K562 (cell line): Measurements from ENCODE around the gene BOLA2. TPM values are rescaled to one million over a fixed set of nuclear protein-coding genes. Genes with fewer than 3 reads are reported as not detected.
"Not testable (repeated sequence)": the region's sequence is repeated elsewhere in the genome, so short reads cannot be mapped to it uniquely, and the experiment has no call there.

Source experiments
- ATAC-seq: fragments of 200-7000 bp; cut with Tn5 transposase; 3 replicates; pipeline ENCODE4 v1.9.1; 2020; ENCODE audit warnings: moderate library complexity
- Bru-seq: library from RNA; stranded (reverse); fragments of 400-500 nt; gene quantifications from one replicate; lab custom pipeline; 2021; lab: Mats Ljungman, UMichigan
- BruChase-seq, 2 experiments: library from RNA; stranded (reverse); fragments of 400-500 nt; gene quantifications; one replicate each; lab custom pipeline; 2021; lab: Mats Ljungman, UMichigan
- BruUV-seq: library from RNA; stranded (reverse); fragments of 400-500 nt; replicated peaks from 2 replicates; lab custom pipeline; 2021; lab: Mats Ljungman, UMichigan
- CTCF ChIA-PET: fragments of 300-600 bp; formaldehyde crosslinking; extraction: SDS; loops from one replicate; lab custom pipeline; 2021; ENCODE audit warnings: low intra/inter-chr PET ratio; lab: Yijun Ruan, JAX
- POLR2A ChIA-PET: fragments of 300-600, 350-650 bp; sonication (Branson Sonifier 250); formaldehyde crosslinking; extraction: SDS; loops from one replicate; lab custom pipeline; 2021; ENCODE audit warnings: antibody characterized with exemption, inconsistent platforms; lab: Yijun Ruan, JAX
- DNase-seq, 4 experiments: peaks; one replicate each; pipeline versions ENCODE4 v3.0.0 to v3.0.0-alpha.2; 2011 to 2018; ENCODE audit warnings: low spot score in 3 of 4, mixed read lengths in 3 of 4; ENCODE audit errors: extremely low read depth in 1 of 4
- FAIRE-seq: peaks from 2 replicates; lab custom pipeline; 2011; peaks lifted over from hg19 to GRCh38; lab: Jason Lieb, UNC
- H2AFZ ChIP-seq: 2 replicates; pipeline ENCODE4 v1.6.0; 2011; ENCODE audit warnings: low read depth, low read length, control low read depth, inconsistent platforms
- H3K27ac ChIP-seq: fragments of 200-600 bp; 3 replicates; pipeline ENCODE4 v1.8.0; 2011; ENCODE audit warnings: low read depth, mild to moderate bottlenecking, control low read depth, inconsistent platforms, low read length, moderate library complexity, mixed read lengths; ENCODE audit errors: extremely low read depth
- H3K27me3 ChIP-seq, 2 experiments: fragments of 300-600 bp in 1 of 2; 2 replicates in 1 of 2; 3 replicates in 1 of 2; pipeline versions ENCODE4 v1.6.0 to v1.8.0; 2011; ENCODE audit warnings: inconsistent platforms in 2 of 2, low read length in 2 of 2, mild to moderate bottlenecking in 1 of 2, mixed read lengths in 1 of 2, moderate library complexity in 1 of 2; ENCODE audit not compliant: control insufficient read depth in 2 of 2, insufficient read depth in 2 of 2
- H3K36me3 ChIP-seq: fragments of 300-600 bp; 3 replicates; pipeline ENCODE4 v1.8.0; 2011; ENCODE audit warnings: mild to moderate bottlenecking, low read length, inconsistent platforms; ENCODE audit not compliant: control insufficient read depth, insufficient read depth
- H3K4me1 ChIP-seq, 2 experiments: fragments of 200-600 bp in 1 of 2; replicated peaks in 1 of 2; 2 replicates in 1 of 2; 3 replicates in 1 of 2; pipeline versions ENCODE4 v1.5.1 to v1.8.0; 2011; ENCODE audit warnings: inconsistent platforms in 2 of 2, low read length in 2 of 2, mild to moderate bottlenecking in 1 of 2, mixed read lengths in 1 of 2, moderate library complexity in 1 of 2; ENCODE audit not compliant: control insufficient read depth in 2 of 2, insufficient read depth in 2 of 2
- H3K4me2 ChIP-seq: 2 replicates; pipeline ENCODE4 v1.6.1; 2011; ENCODE audit warnings: low read length, control low read depth, inconsistent platforms, mixed read lengths; ENCODE audit not compliant: insufficient read depth
- H3K4me3 ChIP-seq: fragments of 200-600 bp; sonication (generic), shearing (Covaris generic); 2 replicates; pipeline ENCODE4 v1.5.1; 2016; ENCODE audit warnings: control low read depth, inconsistent platforms
- H3K79me2 ChIP-seq: fragments of 200-600 bp; 3 replicates; pipeline ENCODE4 v1.8.0; 2011; ENCODE audit warnings: low read length, inconsistent platforms; ENCODE audit not compliant: control insufficient read depth, insufficient read depth
- H3K9ac ChIP-seq, 2 experiments: 2 replicates each; pipeline versions ENCODE4 v1.6.0 to v1.6.1; 2011; ENCODE audit warnings: low read depth in 2 of 2, low read length in 2 of 2, control low read depth in 1 of 2, inconsistent platforms in 1 of 2, mild to moderate bottlenecking in 1 of 2, mixed read lengths in 1 of 2; ENCODE audit not compliant: insufficient read depth in 1 of 2
- H3K9me1 ChIP-seq: one replicate; pipeline ENCODE4 v1.6.0; 2011; ENCODE audit warnings: inconsistent platforms, mild to moderate bottlenecking, low read length, moderate library complexity; ENCODE audit not compliant: control insufficient read depth, insufficient read depth
- H3K9me3 ChIP-seq: replicated peaks from 2 replicates; pipeline ENCODE4 v1.5.1; 2011; ENCODE audit warnings: low read depth, low read length, inconsistent platforms; ENCODE audit not compliant: control insufficient read depth, insufficient read depth
- H4K20me1 ChIP-seq: replicated peaks from 2 replicates; pipeline ENCODE4 v1.6.1; 2011; ENCODE audit warnings: low read length, inconsistent platforms, mixed read lengths; ENCODE audit not compliant: control insufficient read depth, insufficient read depth
- WGBS: fragments of 100-300 bp; shearing (Covaris generic); methylation state at CpG from one replicate; pipeline ENCODE4 v1.1.6; 2016; ENCODE audit warnings: low coverage, mixed read lengths; ENCODE audit not compliant: insufficient coverage; ENCODE audit errors: missing lambda C conversion rate; 5-methylcytosine and 5-hydroxymethylcytosine counted together
- in situ Hi-C: fragments of 300-500 bp; cut with MboI; formaldehyde crosslinking; loops from 4 replicates; pipeline ENCODE4 v1.15.0; 2018; ENCODE audit warnings: inconsistent platforms, mixed read lengths
- intact Hi-C: fragments of 100-400 bp; cut with micrococcal nuclease; formaldehyde crosslinking; loops from 2 replicates; pipeline ENCODE4 v1.14.2; 2022
- long read RNA-seq, 3 experiments: library from polyadenylated mRNA in 2 of 3; library from RNA in 1 of 3; unstranded in 2 of 3; stranded (forward) in 1 of 3; transcript quantifications; one replicate each; pipeline ENCODE4 v2.0.0, GENCODE V29; 2019 to 2022
- polyA minus RNA-seq, 3 experiments: library from RNA; depleted of rRNA, polyadenylated mRNA; stranded (reverse); fragments of >200 nt; gene quantifications; 2 replicates each; pipeline ENCODE4 v1.2.3, GENCODE V29; 2011
- polyA plus RNA-seq, 8 experiments: library from polyadenylated mRNA; depleted of rRNA in 4 of 8; stranded (reverse) in 5 of 8; unstranded in 3 of 8; fragments of >200 nt; fragmentation: Nextera tagmentation in 2 of 8; fragmentation: Illumina TruSeq in 1 of 8; extraction: Ambion mirVana in 2 of 8; extraction: Trizol in 1 of 8; gene quantifications; 2 replicates each; pipeline versions ENCODE4 v1.2.1 to v1.2.3, GENCODE V29; 2011 to 2014; ENCODE audit warnings: inconsistent platforms in 1 of 8, missing spikeins in 1 of 8
- total RNA-seq, 7 experiments: library from RNA; depleted of rRNA in 6 of 7; stranded (reverse); fragments of >200 nt in 6 of 7; fragmentation: Illumina TruSeq in 2 of 7; extraction: Trizol in 2 of 7; gene quantifications; 2 replicates each; pipeline versions ENCODE4 v1.2.1 to v1.2.3, GENCODE V29; 2011 to 2021; ENCODE audit warnings: low replicate concordance in 1 of 7

Gene BOLA2
- 30.8 and 84.3 TPM in 2 replicates for total RNA-seq (2011; cell fraction: chromatin; rRNA removed; ENCODE audit: low replicate concordance)
- 12.7 and 18.0 TPM in 2 replicates for total RNA-seq (2011; cell fraction: nucleolus; rRNA removed)
- total RNA-seq (2011; cell fraction: nucleoplasm; rRNA removed) = 35.3 and 40.5 TPM in 2 replicates
- total RNA-seq (2014; rRNA removed) (93.0 and 115 TPM in 2 replicates), total RNA-seq (2014; rRNA removed; fragmentation: Illumina TruSeq; extraction: Trizol) (7.5 and 12.4 TPM in 2 replicates), total RNA-seq (2015; rRNA removed; fragmentation: Illumina TruSeq; extraction: Trizol) (24.6 and 27.6 TPM in 2 replicates), total RNA-seq (2021) (6.3 and 10.4 TPM in 2 replicates), polyA plus RNA-seq (2011; rRNA removed) (16.5 and 17.8 TPM in 2 replicates), polyA plus RNA-seq (2014; fragmentation: Illumina TruSeq; extraction: Trizol) (22.9 and 27.9 TPM in 2 replicates), polyA plus RNA-seq (2014; fragmentation: Nextera tagmentation; extraction: Ambion mirVana) (10 to 100 TPM; 26.8 to 35.3 TPM), polyA plus RNA-seq (2014; rRNA removed) (84.5 and 91.9 TPM in 2 replicates), polyA minus RNA-seq (2011; rRNA and poly(A)+ RNA removed) (6.0 and 8.8 TPM in 2 replicates), Bru-seq, nascent RNA (percentile 30 among the genes with signal in this experiment), BruChase-seq, experiment 1, labeled RNA remaining after a 2-hour chase (percentile 16 among the genes with signal in this experiment), BruChase-seq, experiment 2, labeled RNA remaining after a 6-hour chase (not detected)
- 39.2 and 58.8 TPM in 2 replicates for polyA plus RNA-seq (2011; cell fraction: cytosol; rRNA removed)
- 9.5 and 14.0 TPM in 2 replicates for polyA plus RNA-seq (2011; cell fraction: nucleus; rRNA removed)
- 31.3 and 41.4 TPM in 2 replicates for polyA plus RNA-seq (2012)
- 1.0 and 2.6 TPM in 2 replicates for polyA minus RNA-seq (2011; cell fraction: cytosol; rRNA and poly(A)+ RNA removed)
- polyA minus RNA-seq (2011; cell fraction: nucleus; rRNA and poly(A)+ RNA removed) = 7.5 and 9.6 TPM in 2 replicates
- long read RNA-seq, experiment 1, transcript BOLA2-201 (3 exons, 1,012 nt) = major isoform, 89 of 132 reads
- long read RNA-seq, experiment 1, partial matches to known transcripts = 37 of 132 reads
- long read RNA-seq, experiment 1, other reads (novel, unspliced or antisense) = 6 of 132 reads
- long read RNA-seq, experiment 2, transcript BOLA2-201 (3 exons, 1,012 nt) = major isoform, 92 of 98 reads
- long read RNA-seq, experiment 2, partial matches to known transcripts = 1 of 98 reads
- long read RNA-seq, experiment 2, other reads (novel, unspliced or antisense) = 5 of 98 reads
- long read RNA-seq, experiment 3, transcript BOLA2-201 (3 exons, 1,012 nt) = major isoform, 106 of 111 reads
- long read RNA-seq, experiment 3, partial matches to known transcripts = 0 of 111 reads
- long read RNA-seq, experiment 3, other reads (novel, unspliced or antisense) = 5 of 111 reads

DNA sequence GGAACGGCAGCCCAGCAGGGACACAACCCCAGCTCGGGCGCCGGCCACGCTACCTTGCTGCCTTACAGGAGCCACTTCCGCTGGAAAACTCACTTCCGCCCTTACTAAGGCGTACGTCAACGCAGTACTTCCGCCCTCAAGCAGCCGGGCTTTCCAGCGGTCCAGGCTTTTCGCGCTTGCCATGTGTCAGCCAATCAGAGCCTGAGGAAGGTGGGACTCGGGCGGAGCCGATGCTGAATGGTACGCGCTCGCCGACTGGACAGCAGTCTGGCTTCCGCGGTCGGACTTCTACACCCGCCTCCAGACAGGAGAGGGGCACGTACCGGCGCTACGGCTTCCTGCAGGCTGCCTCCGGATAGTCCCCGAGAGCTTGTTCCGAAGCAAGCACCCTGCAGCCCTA is at the start of gene BOLA2, which contains the start of gene SLX1B:
Gene BOLA2 (minus strand): TSS at position 83 of the 400 bp plus-strand sequence. CDS start 98 bp downstream, outside the sequence.
Gene SLX1B (plus strand): TSS at position 265 of the 400 bp plus-strand sequence.
- H3K9ac ChIP-seq, H3K79me2 ChIP-seq, H3K9me1 ChIP-seq, H2AFZ ChIP-seq, intact Hi-C loops, H3K4me1 ChIP-seq, H3K9me3 ChIP-seq, DNase-seq, BruUV-seq, H3K36me3 ChIP-seq, POLR2A ChIA-PET, H3K4me2 ChIP-seq, H3K27ac ChIP-seq, H3K27me3 ChIP-seq, H3K4me3 ChIP-seq, CTCF ChIA-PET, H4K20me1 ChIP-seq: not testable (repeated sequence)
- ATAC-seq (peak; percentile 97), FAIRE-seq (peak; percentile 100)
- WGBS = no CpG with 5 or more reads among the region's 33 CpGs
- in situ Hi-C loops = loop anchor here (5.0 to 25.0 kb wide), 4 partner anchors 683 to 1183 kb away; partner anchors contain the start of genes CD2BP2, MYL11 and TBC1D10B

DNA sequence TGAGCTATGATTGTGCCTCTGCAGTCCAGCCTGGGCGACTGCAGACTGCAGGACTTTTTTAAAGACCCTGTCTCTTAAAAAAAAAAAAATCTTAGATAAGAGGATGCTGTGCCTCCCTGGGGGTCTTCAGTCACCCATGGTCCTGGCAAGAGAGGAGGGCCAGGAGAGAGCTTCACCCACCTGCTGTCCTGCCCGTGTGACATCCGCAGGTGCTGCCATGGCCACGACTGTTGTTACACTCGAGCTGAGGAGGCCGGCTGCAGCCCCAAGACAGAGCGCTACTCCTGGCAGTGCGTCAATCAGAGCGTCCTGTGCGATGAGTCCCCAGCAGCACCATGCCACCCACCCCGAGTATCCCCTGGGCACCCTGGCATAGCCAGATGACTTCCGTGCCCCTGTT is 28.1 kb upstream of the BOLA2 start:
- in situ Hi-C loops = loop anchor here (25.0 kb wide), 1 partner anchor 945 kb away; the partner anchor contains the start of gene NUPR1
- BruUV-seq, H3K9ac ChIP-seq, POLR2A ChIA-PET, FAIRE-seq, ATAC-seq, DNase-seq, H3K79me2 ChIP-seq, CTCF ChIA-PET, H3K27me3 ChIP-seq, H4K20me1 ChIP-seq, H3K36me3 ChIP-seq, H3K9me1 ChIP-seq, H3K4me3 ChIP-seq, H2AFZ ChIP-seq, intact Hi-C loops, H3K9me3 ChIP-seq, H3K27ac ChIP-seq, H3K4me1 ChIP-seq, H3K4me2 ChIP-seq: not testable (repeated sequence)
- 47% methylated on average over 5 of the region's 12 CpGs for WGBS

DNA sequence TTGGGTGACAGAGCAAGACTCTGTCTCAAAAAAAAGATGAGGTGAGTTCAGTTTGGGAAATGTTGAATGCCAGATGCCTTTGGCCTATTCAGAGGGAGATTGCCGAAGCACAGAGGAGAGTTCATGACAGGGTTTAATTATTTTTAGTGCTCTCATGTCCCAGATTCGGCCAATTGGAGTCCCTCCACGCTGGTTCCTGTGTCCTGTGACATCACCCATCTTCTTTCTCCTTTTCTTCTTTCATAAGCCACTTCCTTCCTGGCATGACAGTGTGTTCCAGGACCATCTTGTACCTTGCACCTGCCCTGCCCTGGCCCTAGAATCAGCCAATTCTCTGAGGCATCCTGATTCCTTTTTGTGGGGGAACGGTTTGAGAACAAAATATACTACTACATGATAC is 17.9 kb upstream of the BOLA2 start:
- H3K27ac ChIP-seq, H3K9me3 ChIP-seq, H3K36me3 ChIP-seq, H3K4me3 ChIP-seq, H3K27me3 ChIP-seq, H3K9ac ChIP-seq, BruUV-seq, H3K9me1 ChIP-seq, POLR2A ChIA-PET, FAIRE-seq, H2AFZ ChIP-seq, H3K4me1 ChIP-seq, H3K4me2 ChIP-seq, CTCF ChIA-PET, ATAC-seq, H4K20me1 ChIP-seq, DNase-seq, H3K79me2 ChIP-seq, intact Hi-C loops: not testable (repeated sequence)
- WGBS = no CpG with 5 or more reads among the region's 4 CpGs
- in situ Hi-C loops = loop anchor here (25.0 kb wide), 3 partner anchors 665 to 1165 kb away; partner anchors contain the start of genes CD2BP2, MYL11 and TBC1D10B
